Keratinocyte (primary cell): ENCODE measurements around the gene GRWD1. TPM values are rescaled to one million over a fixed set of nuclear protein-coding genes. Genes with fewer than 3 reads are reported as not detected.

Experiments
- DNase-seq: peaks from one replicate; pipeline ENCODE4 v3.0.0-alpha.2; 2011; ENCODE audit warnings: low read depth, missing footprints, low spot score
- FAIRE-seq: peaks from 2 replicates; lab custom pipeline; 2011; peaks lifted over from hg19 to GRCh38; lab: Jason Lieb, UNC
- H2AFZ ChIP-seq: 2 replicates; pipeline ENCODE4 v1.6.0; 2012; ENCODE audit warnings: low read length, control low read depth, inconsistent platforms; ENCODE audit not compliant: control insufficient read depth
- H3K27ac ChIP-seq: 2 replicates; pipeline ENCODE4 v1.5.1; 2011; ENCODE audit warnings: low read length; ENCODE audit not compliant: control insufficient read depth, insufficient read depth
- H3K27me3 ChIP-seq: 3 replicates; pipeline ENCODE4 v1.6.0; 2011; ENCODE audit warnings: low read length; ENCODE audit not compliant: control insufficient read depth, insufficient read depth; ENCODE audit errors: extremely low read depth
- H3K36me3 ChIP-seq, 2 experiments: 2 replicates in 1 of 2; 3 replicates in 1 of 2; pipeline ENCODE4 v1.5.1; 2011; ENCODE audit warnings: low read length in 2 of 2, mild to moderate bottlenecking in 1 of 2; ENCODE audit not compliant: control insufficient read depth in 2 of 2, insufficient read depth in 2 of 2; ENCODE audit errors: extremely low read depth in 1 of 2
- H3K4me1 ChIP-seq: 3 replicates; pipeline ENCODE4 v1.5.1; 2011; ENCODE audit warnings: low read length; ENCODE audit not compliant: control insufficient read depth, insufficient read depth; ENCODE audit errors: extremely low read depth
- H3K4me2 ChIP-seq: 3 replicates; pipeline ENCODE4 v1.6.0; 2011; ENCODE audit warnings: low read depth, low read length; ENCODE audit not compliant: control insufficient read depth, insufficient read depth; ENCODE audit errors: extremely low read depth
- H3K4me3 ChIP-seq, 3 experiments: fragments of 200-600 bp in 1 of 3; sonication (generic) in 1 of 3; 2 replicates in 2 of 3; 3 replicates in 1 of 3; pipeline ENCODE4 v1.5.1; 2011 to 2016; ENCODE audit warnings: low read length in 3 of 3, mild to moderate bottlenecking in 3 of 3, control low read depth in 2 of 3, inconsistent platforms in 1 of 3, low read depth in 1 of 3, mixed read lengths in 1 of 3, mixed run types in 1 of 3, moderate library complexity in 1 of 3; ENCODE audit not compliant: control insufficient read depth in 2 of 3, insufficient read depth in 2 of 3; ENCODE audit errors: extremely low read depth in 1 of 3
- H3K79me2 ChIP-seq: 2 replicates; pipeline ENCODE4 v1.6.0; 2012; ENCODE audit warnings: low read length; ENCODE audit not compliant: control insufficient read depth, insufficient read depth
- H3K9ac ChIP-seq: 3 replicates; pipeline ENCODE4 v1.6.0; 2011; ENCODE audit warnings: low read length; ENCODE audit not compliant: control insufficient read depth, insufficient read depth; ENCODE audit errors: extremely low read depth
- H3K9me1 ChIP-seq: 3 replicates; pipeline ENCODE4 v1.6.0; 2011; ENCODE audit warnings: low read length; ENCODE audit not compliant: control insufficient read depth, insufficient read depth; ENCODE audit errors: extremely low read depth
- H3K9me3 ChIP-seq: 2 replicates; pipeline ENCODE4 v1.5.1; 2012; ENCODE audit warnings: low read depth, low read length; ENCODE audit not compliant: control insufficient read depth
- H4K20me1 ChIP-seq: 3 replicates; pipeline ENCODE4 v1.6.0; 2011; ENCODE audit warnings: low read length; ENCODE audit not compliant: control insufficient read depth, insufficient read depth; ENCODE audit errors: extremely low read depth
- CTCF ChIP-seq, 3 experiments: IDR thresholded peaks in 1 of 3; conservative IDR thresholded peaks in 1 of 3; optimal IDR thresholded peaks in 1 of 3; 2 replicates in 2 of 3; 3 replicates in 1 of 3; pipeline versions ENCODE3 to v1.5.1; 2011; ENCODE audit warnings: low read length in 3 of 3, mild to moderate bottlenecking in 3 of 3, moderate library complexity in 2 of 3, control low read depth in 1 of 3, inconsistent platforms in 1 of 3; ENCODE audit not compliant: insufficient read depth in 2 of 3; ENCODE audit errors: extremely low read depth in 1 of 3
- EZH2 ChIP-seq: IDR thresholded peaks from one replicate; pipeline ENCODE4 v1.6.1; 2012; ENCODE audit warnings: inconsistent platforms, mild to moderate bottlenecking, low read length, moderate library complexity
- dilution Hi-C: fragments of 300-500 bp; cut with MboI; formaldehyde crosslinking; loops from one replicate; pipeline ENCODE4 v1.7.0; 2020; ENCODE audit warnings: low sequenced_read_pairs; ENCODE audit not compliant: extremely low pct_ligation_motif_present
- polyA plus RNA-seq, 5 experiments: library from polyadenylated mRNA; depleted of rRNA in 3 of 5; stranded (reverse) in 3 of 5; stranded (forward) in 1 of 5; unstranded in 1 of 5; fragments of >200 nt; gene quantifications; 1 replicate in 1 of 5; 2 replicates in 3 of 5; 3 replicates in 1 of 5; pipeline versions ENCODE4 v1.2.1 to v1.2.3, GENCODE V29; 2011 to 2012; ENCODE audit warnings: missing spikeins in 2 of 5, low read depth in 1 of 5, low replicate concordance in 1 of 5

The GRWD1 gene
- polyA plus RNA-seq, 1 donor (not counting 4 experiments of a cell fraction or from before 2014, with no cell fraction given), result 26.1 TPM

DNA sequence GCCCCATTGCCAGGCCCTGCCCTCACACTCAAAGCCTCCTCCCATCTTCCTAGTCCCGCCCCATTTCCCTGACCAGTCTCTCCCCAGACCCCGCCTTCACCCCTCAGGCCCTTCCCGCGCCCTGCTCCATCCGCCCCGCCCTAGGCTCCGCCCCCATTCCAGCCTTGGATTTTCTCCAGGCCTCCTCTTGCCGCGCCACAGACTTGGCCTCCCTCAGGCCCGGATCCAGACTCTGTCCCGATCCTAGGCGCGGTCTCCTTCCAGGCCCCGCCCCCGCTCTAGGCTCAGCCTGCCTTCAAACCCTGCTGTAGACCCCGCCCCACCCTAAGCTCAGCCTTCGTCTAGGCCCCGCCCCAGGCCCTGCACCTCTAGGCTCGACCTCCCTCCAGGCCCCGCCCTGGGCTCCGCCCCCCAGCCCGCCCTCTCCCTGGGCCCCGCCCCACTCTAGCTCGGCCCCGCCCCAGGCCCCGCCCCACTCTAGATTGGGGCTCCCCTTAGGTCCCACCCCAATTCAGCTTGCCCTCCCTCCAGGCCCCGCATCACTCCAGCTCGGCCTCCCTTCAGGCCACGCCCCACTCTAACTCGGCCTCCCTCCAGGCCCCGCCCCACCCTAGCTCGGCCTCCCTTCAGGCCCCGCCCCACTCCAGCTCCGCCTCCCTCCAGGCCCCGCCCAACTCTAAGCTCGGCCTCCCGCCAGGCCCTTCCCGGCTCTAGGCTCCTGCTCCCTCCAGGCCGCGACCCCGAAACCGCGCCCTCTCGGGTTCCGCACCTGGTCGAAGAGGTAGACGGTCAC, 47.3 kb downstream of the GRWD1 start:
- H3K36me3 ChIP-seq, result no peaks in the 10 kb centered on the region
- H3K9me3 ChIP-seq, result no peaks in the 10 kb centered on the region
- dilution Hi-C loops, result no loop called here
- no peaks in the 10 kb centered on the region for H3K79me2 ChIP-seq
- H3K4me2 ChIP-seq, result peak overlapping the region; percentile 87
- H3K27ac ChIP-seq, result peak overlapping the region; percentile 67
- no peaks in the 10 kb centered on the region for H4K20me1 ChIP-seq
- H3K4me1 ChIP-seq, result peaks cover 19% of the 10 kb centered on the region
- DNase-seq (peak; percentile 96), FAIRE-seq (peak; percentile 36)
- TF ChIP-seq EZH2 (no peak), CTCF (optimal IDR thresholded peaks at IDR 0.05 in 1 of 3, IDR thresholded peaks at IDR 0.05 in 1 of 3, conservative IDR thresholded peaks at IDR 0.05 in 1 of 3; ENCODE audit: extremely low read depth in 1 of 3, insufficient read depth in 2 of 3, low read length in 3 of 3) (no peak)
- H3K9ac ChIP-seq, result peak overlapping the region; percentile 86
- H3K9me1 ChIP-seq, result peaks cover 2% of the 10 kb centered on the region
- H3K27me3 ChIP-seq, result peaks cover 2% of the 10 kb centered on the region
- H3K4me3 ChIP-seq, result peak overlapping the region; percentile 54 to 74 (median 72)
- H2AFZ ChIP-seq, result peak overlapping the region; percentile 91

- H3K79me2 ChIP-seq, result no peaks in the 10 kb centered on the region
- FAIRE-seq (no peak), DNase-seq (no peak)
- peak overlapping the region; percentile 54 to 74 (median 72) for H3K4me3 ChIP-seq
- H3K4me1 ChIP-seq, result peaks cover 15% of the 10 kb centered on the region
- H4K20me1 ChIP-seq, result no peaks in the 10 kb centered on the region
- H3K4me2 ChIP-seq, result peak overlapping the region; percentile 87
- peak overlapping the region; percentile 91 for H2AFZ ChIP-seq
- H3K27me3 ChIP-seq, result peaks cover 6% of the 10 kb centered on the region
- no peaks in the 10 kb centered on the region for H3K9me3 ChIP-seq
- peak overlapping the region; percentile 67 for H3K27ac ChIP-seq
- H3K9me1 ChIP-seq, result no peaks in the 10 kb centered on the region
- H3K9ac ChIP-seq, result peak overlapping the region; percentile 86
- TF ChIP-seq CTCF (optimal IDR thresholded peaks at IDR 0.05 in 1 of 3, IDR thresholded peaks at IDR 0.05 in 1 of 3, conservative IDR thresholded peaks at IDR 0.05 in 1 of 3; ENCODE audit: extremely low read depth in 1 of 3, insufficient read depth in 2 of 3, low read length in 3 of 3), result no peak
- TF ChIP-seq EZH2, result no peak
- H3K36me3 ChIP-seq, result no peaks in the 10 kb centered on the region
- dilution Hi-C loops, result no loop called here
Measured at GRCh38 chr19:48493718-48494401, 48.1 kb downstream of the GRWD1 start.
